Right forelimb (tissue), 1 donor: ENCODE results near the gene E4F1.

ENCODE experiments used
- DNase-seq: peaks from one replicate; pipeline ENCODE4 v3.0.0-alpha.2; 2018

The E4F1 gene, protein sequence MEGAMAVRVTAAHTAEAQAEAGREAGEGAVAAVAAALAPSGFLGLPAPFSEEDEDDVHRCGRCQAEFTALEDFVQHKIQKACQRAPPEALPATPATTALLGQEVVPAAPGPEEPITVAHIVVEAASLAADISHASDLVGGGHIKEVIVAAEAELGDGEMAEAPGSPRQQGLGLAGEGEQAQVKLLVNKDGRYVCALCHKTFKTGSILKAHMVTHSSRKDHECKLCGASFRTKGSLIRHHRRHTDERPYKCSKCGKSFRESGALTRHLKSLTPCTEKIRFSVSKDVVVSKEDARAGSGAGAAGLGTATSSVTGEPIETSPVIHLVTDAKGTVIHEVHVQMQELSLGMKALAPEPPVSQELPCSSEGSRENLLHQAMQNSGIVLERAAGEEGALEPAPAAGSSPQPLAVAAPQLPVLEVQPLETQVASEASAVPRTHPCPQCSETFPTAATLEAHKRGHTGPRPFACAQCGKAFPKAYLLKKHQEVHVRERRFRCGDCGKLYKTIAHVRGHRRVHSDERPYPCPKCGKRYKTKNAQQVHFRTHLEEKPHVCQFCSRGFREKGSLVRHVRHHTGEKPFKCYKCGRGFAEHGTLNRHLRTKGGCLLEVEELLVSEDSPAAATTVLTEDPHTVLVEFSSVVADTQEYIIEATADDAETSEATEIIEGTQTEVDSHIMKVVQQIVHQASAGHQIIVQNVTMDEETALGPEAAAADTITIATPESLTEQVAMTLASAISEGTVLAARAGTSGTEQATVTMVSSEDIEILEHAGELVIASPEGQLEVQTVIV

DNA sequence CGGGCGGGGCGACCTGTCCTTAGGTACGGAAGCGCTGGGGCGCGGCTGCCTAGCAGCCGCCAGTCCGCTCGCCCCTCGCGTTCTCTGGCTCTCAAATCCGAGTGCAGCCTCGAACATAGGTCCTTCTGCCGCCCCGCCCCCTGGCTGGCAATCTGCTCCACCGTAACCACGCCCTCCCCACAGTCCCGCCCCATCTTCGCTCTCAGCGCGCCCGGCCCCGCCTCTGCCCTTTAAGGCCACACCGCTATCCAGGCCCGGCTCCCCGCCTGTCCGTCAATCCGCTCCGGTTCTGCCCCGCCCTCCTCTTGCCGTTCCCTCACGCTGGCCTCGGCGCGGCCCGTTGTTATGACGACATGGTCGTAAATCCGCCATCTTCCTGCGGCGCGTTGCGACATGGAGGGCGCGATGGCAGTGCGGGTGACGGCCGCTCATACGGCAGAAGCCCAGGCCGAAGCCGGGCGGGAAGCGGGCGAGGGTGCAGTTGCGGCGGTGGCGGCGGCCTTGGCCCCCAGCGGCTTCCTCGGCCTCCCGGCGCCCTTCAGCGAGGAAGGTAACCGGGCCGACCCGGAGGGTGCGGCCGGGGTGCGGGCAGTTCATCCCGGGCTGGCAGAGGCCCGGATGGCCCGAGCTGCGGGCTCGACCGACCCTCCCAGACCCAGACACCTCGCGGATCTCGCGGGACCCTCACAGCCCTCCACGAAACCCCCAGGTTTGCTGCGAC is at the start of gene E4F1:
TSS of gene E4F1 (plus strand) at position 371 of the 721 bp plus-strand sequence. CDS start at position 394, 23 bp downstream.
- peak; percentile 98 for DNase-seq

GRCh38 chr16:2173916-2174315 is 49.5 kb upstream of the E4F1 start:
- DNase-seq, result no peak

DNA sequence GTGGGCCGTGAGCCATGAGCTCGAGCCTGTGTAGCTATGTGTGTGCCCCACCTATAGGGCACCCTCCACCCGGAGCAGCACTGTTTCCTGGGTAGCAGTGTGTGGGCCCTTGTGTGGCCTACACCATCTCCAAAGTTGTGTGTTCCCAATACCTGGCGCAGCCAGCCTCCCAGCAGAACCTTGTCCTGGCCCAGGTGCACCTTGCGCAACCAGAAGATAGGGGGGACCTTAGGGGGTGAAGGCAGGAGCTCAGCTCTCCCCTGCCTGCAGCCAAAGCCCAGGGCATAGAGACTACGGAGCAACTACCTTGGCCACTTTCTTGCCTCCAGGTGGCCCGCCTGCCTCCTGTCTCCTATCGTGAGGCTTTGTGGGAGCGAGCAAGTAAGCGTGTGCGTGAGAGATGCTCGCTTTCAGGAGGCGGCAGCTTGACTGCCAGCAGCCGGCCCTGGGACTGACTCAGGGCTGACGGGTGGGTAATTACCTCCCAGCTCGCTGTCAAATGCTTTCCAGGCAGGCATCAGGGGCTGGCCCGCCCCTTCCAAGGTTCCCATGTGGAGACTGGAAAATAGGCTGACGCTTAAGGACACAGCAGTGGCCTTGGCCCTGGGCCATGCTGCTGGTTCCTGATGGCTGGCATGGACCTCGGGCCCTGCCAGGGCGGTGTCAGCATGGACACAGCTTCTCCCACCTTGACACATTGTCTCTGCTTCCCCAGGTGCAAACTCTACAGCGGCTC is 48.8 kb upstream of the E4F1 start:
- DNase-seq, result no peak

GRCh38 chr16:2175454-2175853 is 47.9 kb upstream of the E4F1 start:
- DNase-seq, result no peak

GRCh38 chr16:2176047-2176446 is 47.3 kb upstream of the E4F1 start:
- DNase-seq, result no peak

GRCh38 chr16:2177101-2177500 is 46.3 kb upstream of the E4F1 start:
- DNase-seq, result no peak

GRCh38 chr16:2177561-2177960 is 45.8 kb upstream of the E4F1 start:
- DNase-seq, result no peak

DNA sequence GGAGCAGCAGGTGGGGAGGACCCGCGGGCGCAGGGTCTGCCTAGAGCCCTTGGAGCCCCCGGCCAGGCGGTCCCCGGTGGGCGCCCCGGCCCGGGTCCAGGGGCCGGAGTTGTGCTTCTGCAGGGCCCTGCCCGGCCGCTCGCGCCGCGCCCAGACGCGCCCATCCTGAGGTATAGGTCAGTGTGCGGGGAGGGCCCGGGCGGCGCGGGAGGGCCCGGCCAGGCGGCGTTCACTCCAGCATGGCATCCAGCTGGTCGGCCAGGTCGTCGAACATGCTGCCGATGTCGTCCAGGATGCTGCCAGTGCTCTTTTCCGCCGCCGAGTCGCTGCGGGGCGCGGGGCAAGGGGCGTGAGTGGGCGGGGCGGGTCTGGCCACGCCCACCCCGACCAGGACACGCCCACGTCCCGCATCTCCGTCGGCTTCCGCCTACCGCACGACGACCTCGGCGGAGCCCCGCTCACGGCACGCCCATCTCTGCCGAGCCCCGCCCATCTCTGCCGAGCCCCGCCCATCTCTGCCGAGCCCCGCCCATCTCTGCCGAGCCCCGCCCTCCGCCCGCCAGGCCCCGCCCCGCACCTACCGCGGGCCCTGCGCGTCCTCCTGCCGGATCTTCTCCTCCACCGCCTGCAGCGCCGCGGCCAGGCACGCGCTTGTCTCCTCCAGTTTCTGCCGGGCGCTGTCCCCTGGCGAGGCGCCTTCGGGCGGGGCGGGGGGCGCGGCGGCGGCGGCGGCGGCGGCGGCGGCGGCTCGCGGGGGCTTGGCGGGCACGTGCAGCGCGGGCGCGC is 44.9 kb upstream of the E4F1 start:
- peak; percentile 69 for DNase-seq

GRCh38 chr16:2179107-2179501 is 44.3 kb upstream of the E4F1 start:
- DNase-seq, result no peak

DNA sequence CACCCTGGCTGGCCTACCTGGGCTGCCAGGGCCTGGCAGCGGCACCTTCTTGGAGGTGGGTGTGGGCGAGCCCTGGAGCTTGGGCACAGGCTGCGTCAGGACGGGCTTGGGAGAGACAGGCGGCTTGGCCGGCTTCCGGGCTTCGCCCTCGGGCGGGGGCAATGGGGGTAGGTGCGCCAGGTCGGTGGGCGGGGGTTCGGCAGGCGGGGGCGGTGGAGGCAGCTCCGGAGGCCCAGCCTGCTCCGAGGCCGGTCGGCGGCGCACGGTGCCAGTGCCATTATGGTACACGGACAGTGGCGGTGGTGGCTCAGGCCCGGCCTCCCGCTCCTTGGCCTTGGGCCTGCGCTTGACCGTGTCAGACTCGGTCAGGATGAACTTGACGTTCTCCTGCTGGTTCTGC is 43.8 kb upstream of the E4F1 start:
- no peak for DNase-seq

DNA sequence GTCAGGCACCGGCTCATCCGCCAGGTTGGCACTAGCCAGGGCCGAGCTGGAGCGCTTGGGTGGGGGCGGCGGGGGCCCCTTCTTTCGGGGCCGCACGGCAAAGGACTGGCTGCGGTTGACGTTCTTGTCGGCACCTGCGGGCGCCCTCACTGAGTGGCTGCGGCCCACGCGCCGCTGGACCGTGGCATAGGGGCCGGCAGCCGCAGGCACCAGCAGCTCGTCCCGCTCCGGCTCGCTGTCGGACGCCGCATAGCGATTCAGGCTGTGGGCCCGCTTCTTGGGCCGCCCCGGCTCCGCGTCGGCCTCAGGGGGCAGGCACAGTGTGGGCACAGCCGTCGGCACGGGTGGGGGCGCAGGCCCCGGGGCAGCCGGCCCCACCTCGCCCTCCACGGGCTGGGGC is 42.9 kb upstream of the E4F1 start:
- DNase-seq, result no peak

- no peak for DNase-seq
Observed at GRCh38 chr16:2180962-2181923, 42.1 kb upstream of the E4F1 start.

DNA sequence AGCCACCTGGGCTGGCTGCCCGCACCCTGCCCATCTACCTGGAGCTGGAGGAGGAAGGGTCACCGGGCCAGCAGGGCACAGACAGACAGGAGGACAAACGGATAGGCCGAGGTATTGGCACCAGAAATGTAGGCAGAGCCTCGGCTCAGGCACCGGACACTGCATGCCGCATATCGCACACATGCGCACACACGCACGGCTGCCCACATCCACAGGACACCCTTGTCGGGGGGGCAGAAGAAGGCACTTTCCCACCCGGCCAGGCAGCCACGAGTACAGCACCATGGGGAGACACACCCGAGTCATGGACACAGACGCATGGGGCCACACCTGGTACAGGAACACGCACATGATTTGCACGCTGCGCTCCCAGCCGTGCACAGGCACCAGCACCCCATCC is 41.4 kb upstream of the E4F1 start:
- DNase-seq, result no peak

DNA sequence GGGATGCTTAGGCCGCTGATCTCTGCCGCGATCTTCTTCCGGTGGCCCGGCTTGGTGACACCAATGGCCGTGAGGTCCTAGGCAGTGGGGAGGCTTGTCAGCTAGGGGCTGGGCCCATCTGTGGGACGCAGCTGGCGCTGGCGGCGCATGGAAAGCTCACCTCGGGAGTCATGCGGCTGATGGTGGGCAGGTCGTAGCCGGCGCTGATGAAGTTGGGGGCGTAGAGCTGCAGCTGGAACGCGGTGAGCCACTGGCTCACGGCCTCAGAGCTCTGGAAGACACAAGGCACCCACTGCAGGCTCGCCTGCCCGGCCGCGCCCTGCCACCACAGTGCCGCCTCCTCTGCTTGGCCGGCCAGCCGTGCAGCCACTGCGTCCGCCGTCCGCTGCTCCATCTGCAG is 39.7 kb upstream of the E4F1 start:
- DNase-seq, result no peak

GRCh38 chr16:2184346-2184745 is 39.0 kb upstream of the E4F1 start:
- DNase-seq, result no peak

DNA sequence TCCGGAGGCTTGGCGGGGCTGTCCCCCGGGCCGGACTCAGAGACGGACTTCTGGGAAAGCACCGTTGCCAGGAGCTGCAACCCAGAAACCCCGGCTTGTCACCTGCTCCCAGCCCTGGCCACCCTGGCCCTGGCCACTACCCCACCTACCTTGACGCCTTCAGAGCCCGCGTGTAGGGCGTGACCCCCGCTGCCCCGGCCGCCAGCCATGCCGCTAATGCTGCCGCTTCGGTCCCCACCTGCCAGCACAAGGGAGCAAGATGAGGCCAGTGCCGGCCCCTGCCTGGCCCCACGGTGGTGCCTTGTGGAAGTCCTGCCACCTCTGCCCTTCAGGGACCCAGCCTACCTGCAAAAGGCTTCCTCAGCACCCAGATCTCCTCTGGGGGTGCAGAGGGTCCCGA is 38.4 kb upstream of the E4F1 start:
- DNase-seq, result no peak

GRCh38 chr16:2186064-2186463 is 37.3 kb upstream of the E4F1 start:
- DNase-seq, result no peak

DNA sequence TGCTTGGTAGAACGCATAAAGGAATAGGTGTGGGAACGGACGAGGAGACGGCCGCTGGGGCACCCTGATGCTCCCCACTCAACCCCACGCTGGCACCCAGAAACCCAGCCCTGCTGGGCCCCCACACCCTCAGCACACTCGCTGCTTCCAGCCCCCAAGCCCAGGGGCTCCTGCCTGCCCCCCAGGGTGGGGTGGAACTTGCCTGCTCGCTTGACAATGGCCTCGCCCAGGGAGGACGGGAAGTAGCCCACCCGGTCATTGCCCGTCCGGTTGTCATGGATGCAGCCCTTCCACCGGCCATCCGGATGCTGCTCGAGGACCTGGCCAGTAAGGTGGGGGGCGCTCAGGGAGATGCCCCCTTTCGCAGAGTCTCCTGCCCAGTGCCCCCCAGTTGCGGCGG is 36.9 kb upstream of the E4F1 start:
- DNase-seq, result no peak

DNA sequence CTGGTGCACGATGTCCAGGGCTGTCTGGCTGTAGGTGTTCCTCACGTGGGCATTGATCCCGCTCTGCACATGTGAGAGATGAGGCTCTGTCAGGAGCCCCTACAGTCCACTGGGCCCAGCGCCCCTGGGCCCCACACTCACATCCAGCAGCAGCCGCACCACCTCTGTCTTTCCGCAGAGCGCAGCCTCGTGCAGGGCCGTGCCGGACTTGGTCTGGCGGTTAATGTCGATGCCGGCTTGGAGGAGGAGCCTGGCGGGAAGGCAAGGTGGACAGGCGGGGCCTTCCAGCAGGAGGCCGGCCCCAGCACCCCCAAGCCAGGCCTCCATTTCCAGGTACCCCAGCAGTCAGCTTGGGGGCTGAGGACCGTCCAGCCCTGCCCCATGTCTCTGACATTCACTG is 36.2 kb upstream of the E4F1 start:
- no peak for DNase-seq

- DNase-seq, result no peak
Observed at GRCh38 chr16:2188395-2188794, 35.0 kb upstream of the E4F1 start.
